Activated CD8-positive, alpha-beta memory T cell treated with anti-CD3 and anti-CD28 coated beads, Interleukin-2, amount 50 U/mL, for 48 hours (primary cell): Measurements from ENCODE around the gene ITGB7.
A peak's percentile ranks its signal among the peaks of the same experiment; 100 is the strongest.
"Not testable (repeated sequence)": the region's sequence is repeated elsewhere in the genome, so short reads cannot be mapped to it uniquely, and the experiment has no call there.

Source experiments
- DNase-seq: peaks from one replicate; pipeline ENCODE4 v3.0.0-alpha.2; 2020

The ITGB7 gene

DNA sequence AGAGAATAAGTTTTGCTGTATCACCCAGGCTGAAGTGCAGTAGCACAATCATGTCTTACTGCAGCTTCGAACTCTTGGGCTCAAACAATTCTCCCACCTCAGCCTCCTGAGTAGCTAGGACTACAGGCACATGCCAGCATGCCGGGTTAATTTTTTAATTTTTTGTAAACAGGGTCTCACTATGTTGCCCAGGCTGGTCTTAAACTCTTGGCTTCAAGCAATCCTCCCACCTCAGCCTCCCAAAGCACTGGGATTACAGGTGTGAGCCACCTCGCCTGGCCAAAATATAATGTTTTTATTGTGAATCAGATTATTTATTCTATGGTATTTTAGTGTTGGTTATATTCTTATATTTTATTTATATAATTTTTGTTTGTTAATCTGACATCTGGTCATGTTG is 30.3 kb downstream of the ITGB7 start:
- no peak for DNase-seq

DNA sequence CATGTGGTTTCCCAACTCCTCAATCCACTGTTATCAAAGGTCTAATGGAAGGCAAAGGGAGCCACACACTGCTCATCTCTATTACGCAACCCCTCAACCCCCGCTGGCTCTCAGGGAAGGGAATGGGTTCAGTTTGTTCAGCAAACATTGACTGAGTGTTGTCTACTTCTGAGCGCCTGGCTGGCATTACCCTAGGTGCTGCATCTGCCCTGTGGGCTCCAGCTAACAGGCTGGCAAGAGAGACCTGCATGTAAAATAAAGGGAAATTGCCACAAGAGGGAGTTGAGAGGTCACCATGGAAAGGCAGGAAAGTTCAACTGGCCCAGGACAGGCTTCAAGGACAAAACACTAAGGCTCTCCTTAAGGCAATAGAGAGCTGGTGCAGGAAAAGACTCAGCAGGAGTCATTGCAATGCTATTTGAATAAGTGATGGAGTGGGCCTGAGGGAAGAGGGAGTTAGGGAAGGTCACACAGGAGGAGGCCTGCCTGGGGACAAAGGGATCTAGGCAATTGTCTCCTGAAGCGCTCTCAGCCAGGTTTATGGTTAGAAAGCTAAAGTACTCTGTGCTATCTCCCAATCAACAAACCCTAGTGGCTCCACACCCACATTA is 32.1 kb downstream of the ITGB7 start:
- DNase-seq: no peak

DNA sequence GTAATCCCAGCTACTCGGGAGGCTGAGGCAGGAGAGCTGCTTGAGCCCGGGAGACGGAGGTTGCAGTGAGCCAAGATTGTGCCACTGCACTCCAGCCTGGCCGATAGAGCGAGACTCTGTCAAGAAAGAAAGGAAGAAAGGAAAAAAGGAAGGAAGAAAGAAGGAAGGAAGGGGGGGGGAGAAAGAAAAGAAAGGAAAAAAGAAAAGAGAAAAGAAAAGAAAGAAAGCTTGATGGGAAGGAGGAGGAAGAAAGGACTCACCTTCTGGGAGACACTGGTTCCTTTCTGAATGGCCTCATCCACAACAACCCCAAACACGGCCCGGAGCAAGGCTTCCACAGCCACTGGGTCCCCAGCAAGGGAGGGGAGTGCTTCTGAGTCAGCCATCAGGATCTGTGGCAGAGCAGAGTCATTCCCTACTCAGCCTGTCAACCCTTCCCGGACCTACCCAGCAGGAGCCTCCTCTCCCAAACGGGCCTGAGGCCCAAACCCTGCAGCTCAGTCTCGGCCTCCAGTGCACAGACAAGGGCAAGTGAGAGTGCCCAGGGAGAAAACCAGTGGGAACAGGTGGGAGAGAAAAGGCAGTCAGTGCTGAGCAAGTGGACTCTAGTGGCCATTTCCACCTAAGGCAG is 33.9 kb downstream of the ITGB7 start:
- no peak for DNase-seq

DNA sequence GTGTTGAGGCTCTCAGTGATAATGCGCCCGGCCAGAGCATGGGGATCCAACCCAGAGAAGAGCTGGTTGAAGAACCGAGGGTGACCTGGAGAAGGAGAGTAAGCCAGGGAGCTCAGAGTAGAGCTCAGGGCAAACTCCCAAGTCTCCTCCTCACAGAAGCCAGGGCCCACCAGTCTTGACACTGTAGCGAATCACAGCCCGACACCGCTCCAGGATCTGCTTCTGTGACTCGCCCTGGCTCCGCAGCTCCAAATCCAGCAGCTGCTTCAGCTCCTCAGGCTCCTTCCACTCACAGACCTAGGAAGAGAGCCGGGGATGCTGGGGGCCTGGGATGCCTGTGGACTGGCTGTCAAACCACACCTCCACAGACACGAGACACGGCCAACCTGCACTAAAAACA is 34.7 kb downstream of the ITGB7 start:
- DNase-seq: no peak

DNA sequence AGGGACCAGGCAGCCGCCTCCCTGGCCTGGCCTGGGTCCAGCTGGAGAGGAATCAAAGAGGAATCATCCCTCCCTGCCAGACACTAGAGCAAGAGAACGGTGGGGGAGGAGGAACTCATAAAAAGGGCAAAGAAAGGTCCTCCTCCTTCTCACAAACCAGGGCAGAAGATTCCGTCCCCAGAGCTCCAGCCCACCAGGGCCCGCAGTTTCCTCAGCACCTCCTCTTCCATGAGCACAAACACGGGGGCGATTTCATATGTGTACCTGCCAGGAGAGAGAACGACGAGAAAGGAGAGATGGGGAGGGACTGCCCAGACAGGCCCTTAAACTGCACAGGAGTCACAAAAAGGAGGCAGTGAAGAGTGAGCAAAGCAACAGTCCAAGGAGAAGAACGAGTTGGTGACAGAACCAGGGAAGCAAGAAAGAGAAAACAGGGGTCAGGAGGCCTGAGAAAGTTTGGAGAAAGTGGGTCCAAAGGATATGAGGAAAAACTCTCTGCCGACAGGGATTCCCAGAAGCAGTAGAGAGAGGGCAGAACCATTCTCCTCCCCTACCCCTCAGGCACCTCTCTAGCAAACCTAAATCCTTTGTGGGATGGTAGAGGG is 35.2 kb downstream of the ITGB7 start:
- DNase-seq: no peak

DNA sequence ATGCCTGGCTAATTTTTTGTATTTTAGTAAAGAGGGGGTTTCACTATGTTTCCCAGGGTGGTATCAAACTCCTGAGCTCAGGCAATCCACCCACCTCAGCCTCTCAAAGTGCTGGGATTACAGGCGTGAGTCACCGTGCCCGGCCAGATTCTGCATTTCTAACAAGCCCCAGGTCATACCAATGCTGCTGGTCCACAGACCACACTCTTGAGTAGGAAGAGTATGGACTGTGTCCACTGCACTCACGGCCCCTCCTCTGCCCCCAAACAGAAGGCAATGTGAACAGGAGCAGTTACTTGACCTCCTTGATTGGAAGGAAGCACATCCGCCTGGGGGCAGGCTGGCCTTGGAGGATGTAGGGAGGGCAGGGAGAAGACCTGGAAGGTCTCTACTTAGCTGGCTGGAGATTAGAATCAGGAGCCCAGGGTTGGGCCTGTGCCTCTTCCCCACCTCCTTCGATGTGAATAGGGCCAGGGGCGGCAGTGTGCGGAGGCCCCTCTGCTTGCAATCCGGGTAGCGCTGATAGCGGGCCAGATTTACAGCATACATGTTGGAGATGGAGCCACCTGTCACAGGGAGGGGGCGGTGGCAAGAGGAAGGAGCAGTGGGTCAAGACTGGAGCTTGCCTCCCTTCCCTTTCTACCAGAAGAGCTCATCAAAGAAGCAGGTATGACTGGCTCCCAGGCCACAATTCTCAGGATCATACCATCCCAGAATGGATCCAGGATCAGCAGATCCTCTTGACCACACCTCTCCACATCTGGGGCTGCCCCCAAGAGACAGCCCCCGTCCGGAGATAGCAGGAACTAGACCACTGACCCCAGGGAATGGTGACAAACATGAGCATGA is 36.0 kb downstream of the ITGB7 start:
- no peak for DNase-seq

DNA sequence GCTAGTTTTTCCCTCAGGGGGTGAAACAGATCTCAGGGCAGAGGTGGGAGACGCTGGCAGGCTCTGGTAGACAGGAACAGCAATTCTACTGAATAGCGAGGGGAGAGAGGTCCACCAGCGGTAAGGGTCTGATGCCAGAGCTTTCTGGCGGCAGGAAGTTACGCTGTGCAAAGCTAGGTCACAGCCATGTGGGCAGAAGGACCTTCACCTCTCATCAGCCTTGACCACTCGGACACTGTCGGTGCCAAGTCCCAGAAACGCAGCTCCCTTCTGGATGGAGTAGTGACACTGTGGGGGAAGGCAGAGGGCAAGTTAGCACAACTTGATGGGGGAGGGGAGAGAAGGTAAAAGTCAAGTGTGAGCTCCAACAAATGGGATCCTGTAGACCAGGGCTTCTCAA is 36.8 kb downstream of the ITGB7 start:
- no peak for DNase-seq

DNA sequence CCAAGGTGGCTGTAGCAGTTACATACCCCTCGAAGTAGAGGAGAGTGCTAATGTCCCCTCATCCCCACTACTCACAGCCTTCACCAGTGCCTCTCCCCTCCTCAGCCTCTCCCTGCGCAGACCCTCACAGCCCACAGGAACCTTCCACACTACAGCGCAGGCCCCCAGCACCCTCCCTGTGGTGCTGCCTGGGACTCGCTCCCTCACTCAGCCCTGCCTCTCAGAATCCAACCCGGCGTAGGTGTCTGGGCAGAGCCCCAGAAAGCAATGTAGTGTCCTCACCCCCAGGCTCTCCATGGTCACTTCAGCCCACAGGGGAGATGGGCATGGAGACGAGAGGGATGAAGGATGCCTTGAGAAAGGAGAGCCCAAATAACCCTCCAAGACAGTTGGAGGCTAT is 37.4 kb downstream of the ITGB7 start:
- DNase-seq: no peak

DNA sequence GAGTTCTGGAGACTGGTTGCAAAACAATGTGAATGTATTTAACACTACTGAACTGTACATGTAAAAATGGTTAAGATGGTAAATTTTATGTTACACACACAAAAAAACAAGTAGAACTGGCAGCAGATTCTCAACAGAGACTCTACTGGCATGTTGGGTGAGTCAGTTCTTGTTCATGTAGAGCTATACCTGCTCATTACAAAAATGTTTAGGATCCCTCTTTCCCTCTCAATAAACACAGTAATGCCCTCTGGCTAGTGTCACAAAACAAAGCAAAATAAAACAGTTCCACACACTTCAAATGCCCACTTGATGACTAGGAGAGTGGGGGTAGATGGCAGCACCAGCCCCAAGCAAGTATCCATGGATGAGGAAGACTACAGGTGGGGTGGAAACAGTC is 40.2 kb downstream of the ITGB7 start:
- no peak for DNase-seq

DNA sequence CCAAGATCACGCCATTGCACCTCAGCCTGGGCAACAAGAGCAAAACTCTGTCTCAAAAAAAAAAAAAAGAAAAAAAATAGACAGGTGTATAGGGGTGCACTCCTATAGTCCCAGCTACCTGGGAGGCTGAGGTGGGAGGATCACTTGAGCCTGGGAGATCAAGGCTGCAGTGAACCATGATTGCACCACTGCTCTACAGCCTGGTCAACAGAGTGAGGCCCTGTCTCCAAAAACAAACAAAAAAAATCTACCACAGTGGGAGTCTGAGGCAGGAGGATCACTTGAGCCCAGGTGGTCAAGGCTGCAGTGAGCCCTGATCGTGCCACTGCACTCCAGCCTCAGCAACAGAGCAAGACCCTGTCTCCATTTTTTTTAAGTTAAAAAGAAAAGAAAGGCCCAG is 44.0 kb downstream of the ITGB7 start:
- DNase-seq: not testable (repeated sequence)

DNA sequence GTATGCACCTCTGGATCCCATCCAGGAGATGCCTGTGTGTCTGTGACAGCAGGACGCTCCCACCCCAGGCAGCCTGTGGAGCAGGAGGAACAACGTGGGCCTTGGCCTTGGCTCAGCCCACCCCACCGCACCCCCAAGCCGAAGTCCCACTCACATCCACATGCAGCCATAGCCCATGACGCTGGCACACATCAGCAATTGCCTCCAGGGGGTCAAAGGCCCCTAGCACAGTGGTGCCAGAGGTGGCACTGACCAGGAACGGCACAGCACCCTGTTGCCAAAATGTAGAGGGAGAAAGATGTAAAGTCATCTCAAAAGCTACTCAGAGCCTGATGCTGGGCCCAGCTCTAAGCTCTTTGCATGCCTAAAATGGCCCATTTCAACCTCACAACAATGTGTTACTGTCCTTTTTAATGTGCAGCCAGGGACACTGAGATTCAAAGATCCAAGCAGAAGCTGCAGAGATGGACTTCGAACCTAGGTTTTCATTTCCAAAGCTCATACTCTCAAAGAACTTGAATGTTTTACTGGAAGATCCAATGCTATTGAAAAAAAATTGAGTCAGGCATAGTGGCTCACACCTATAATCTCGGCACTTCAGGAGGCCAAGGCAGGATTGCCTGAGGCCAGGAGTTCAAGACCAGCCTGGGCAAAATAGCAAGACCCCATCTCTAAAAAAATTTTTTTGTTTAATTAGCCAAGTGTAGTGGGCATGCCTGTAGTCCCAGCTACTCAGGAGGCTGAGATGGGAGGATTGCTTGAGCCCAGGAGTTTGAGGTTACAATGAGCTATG is 45.7 kb downstream of the ITGB7 start:
- no peak for DNase-seq

DNA sequence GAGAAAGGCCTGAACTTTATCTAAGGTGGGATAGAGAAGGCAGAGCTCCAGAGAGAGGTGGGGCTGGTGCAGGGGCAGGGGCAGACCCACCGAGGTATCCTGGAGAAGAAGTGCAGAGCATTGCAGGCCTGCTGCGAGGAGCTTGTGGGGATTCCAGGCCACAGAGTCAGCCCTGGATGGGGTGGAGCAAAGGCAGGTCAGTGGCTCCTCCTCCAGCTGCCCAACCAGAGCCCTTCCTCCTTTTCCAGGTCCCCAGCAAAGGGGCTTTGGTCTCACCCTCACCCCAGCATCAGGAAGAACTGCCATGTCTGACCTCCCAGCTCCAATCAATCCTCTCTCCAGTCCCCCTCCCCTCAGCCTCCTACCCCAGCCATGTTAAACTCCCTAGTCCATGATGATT is 46.4 kb downstream of the ITGB7 start:
- no peak for DNase-seq

DNA sequence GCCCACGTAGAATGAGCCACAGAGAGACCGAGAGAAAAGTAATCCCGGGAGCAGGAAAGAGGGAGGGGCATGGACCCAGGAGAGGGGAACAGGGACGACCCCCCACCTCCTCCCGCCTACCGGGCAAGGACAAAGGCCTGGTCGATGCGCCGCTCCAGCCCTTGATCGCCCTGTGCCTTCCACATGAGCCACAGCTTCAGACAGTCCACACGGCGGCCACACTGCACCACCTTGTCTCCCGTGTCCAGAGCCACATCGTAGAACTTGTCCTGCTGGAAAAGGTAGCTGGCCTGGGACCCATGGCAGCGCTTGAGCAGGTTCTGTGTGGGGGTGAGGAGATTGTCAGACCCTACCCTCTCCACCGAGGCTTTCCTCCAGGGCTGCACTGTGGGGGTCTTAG is 47.1 kb downstream of the ITGB7 start:
- DNase-seq: no peak

DNA sequence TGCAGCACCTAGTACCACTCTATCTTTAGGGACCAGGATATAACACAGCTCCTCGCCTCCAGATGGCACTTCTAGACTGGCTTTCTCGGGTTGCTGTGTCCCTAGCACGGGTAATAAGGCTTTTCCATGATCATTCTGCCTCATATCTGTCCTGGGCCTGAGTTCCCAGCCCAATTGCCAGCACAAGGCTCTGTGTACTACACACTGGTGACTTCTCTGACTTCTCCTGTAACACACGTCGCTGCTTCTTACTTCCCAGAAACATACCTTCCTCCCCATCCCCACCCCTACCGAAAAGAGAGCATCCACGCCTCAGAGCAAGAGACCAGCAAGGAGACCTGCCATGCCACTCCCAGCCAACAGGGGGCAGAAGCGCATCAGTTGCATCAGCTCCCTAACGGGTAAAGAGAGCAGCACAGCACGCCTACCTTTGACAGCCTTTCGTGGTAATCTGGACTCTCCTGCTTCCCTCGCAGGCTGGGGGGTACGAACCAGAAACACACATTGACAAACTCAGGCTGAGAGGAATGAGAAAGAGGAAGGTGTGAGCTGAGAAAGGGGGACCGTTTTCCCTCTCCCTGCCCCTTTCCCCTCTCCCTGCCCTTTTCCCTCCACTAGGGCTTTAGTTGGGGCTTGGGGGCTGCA is 47.7 kb downstream of the ITGB7 start:
- peak; percentile 95 for DNase-seq

DNA sequence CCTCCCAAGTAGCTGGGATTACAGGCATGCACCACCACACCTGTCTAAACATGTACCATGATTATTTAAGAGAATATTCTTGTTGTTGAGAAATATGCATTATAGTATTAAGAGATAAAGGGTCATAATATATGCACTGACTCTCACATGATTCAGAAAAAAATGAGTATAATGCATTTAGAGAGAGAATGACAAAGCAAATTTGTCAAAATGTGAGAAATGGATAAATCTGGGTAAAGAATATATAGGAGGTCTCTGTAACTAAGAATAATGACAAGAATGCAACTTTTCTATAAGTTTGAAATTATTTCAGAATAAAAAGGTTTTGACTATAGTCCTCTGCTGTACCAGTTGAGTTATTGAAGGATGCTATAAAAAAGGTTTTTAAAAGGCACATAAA is 54.7 kb downstream of the ITGB7 start:
- DNase-seq: no peak

DNA sequence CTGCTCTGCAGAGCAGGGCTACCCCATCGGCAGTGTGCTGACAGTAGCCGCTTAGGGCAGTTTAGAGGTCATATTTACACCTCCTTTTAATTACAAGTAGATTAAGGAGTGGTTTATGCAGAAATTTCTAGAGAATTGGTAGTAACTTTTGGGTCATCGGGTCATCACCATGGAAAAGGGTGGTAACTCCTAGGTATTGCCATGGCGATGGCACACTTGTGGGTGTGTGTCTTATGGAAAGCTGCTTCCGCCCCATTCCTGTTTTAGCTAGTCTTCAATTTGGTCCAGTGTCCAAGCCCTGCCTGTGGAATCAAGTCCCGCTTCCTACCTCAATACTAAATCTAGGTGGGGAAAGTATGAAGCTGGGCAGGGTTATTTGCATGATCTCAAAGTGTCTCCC is 56.0 kb downstream of the ITGB7 start:
- DNase-seq: no peak

DNA sequence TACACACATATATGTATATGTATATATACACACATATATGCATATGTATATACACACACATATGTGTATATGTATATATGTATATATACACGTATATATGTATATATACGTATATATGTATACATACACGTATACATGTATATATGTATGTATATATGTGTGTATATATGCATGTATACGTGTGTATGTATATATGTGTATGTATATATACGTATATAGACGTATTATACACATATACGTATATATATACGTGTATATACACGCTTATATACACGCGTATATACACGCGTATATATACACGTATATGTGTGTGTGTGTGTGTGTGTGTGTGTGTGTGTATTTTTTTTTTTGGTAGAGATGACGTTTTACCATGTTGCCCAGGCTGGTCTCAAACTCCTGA is 59.4 kb downstream of the ITGB7 start:
- no peak for DNase-seq

DNA sequence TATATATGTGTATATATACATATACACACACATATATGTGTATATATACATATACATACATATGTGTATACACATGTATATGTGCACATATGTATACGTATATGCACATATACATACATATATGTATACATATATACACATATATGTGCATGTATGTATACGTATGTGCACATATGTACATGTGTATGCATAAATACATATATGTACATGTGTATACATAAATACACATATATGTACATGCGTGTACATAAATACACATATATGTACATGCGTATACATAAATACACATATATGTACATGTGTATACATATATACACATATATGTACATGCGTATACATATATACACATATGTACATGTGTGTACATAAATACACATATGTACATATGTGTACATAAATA is 59.9 kb downstream of the ITGB7 start:
- no peak for DNase-seq

DNA sequence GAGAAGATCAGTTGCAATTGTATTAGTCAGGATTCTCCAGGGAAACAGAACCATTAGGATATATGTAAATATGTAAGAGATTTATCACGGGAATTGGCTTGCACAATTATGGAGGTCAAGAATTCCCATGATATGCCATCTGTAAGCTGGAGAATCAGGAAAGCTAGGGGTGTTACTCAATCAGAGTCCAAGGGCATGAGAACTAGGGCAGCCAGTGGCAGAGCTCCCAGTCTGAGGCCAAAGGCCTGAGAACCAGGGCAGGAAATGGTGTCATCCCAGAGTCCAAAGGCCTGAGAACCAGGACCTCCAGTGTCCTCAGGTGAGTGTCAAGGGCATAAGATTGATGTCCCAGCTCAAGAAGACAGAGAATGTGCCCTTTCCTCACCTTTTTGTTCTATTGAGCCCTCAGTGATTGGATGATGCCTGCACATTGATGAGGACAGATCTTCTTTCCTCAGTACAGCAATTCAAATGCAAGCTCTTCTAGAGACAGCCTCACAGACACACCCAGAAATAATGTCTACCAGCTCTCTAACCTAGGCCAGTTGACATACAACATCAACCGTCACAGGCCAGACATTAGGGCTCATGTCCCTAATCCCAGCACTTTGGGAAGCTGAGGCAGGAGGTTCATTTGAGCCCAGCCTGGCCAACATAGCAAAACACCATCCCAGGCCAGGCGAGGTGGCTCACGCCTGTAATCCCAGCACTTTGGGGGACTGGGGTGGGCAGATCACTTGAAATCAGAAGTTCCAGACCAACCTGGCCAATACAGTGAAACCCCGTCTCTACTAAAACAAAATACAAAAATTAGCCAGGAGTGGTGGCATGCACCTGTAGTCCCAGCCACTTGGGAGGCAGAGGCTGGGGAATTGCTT is 61.4 kb downstream of the ITGB7 start:
- DNase-seq: no peak

DNA sequence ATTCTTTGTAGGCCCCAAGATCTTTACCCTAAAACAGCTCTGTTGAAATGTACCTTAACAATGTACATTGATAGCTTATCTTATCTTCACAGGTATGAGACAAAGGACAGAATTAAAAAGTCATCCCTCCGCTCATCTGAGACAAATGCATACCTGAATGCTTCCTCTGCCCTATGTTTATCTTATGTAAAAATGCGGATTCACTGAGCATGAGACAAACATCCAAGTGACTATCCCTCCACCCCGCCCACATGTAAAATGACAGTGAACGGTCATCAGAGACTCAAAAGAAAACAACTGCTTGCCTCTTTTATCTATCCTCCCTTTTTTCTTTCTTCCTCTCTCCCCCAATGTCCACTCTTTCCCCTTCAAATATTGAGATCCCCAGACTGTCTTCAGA is 63.7 kb downstream of the ITGB7 start:
- DNase-seq: no peak
